ENCODE measurements around the gene POLR2H.

- TF ChIP-seq YY1 (IDR thresholded peaks at IDR 0.05; ENCODE audit: low read depth, low read length): no peak
- no peak for TF ChIP-seq ZBTB33 (IDR thresholded peaks at IDR 0.05)
Measured at GRCh38 chr3:184389384-184389783, 27.9 kb downstream of the POLR2H start.

Measured in GM12878 (cell line).